Hepatocyte (in vitro differentiated cells): ENCODE data around the gene MT1M. TPM values are rescaled to one million over a fixed set of nuclear protein-coding genes. Genes with fewer than 3 reads are reported as not detected.
"Not testable (repeated sequence)": the region's sequence is repeated elsewhere in the genome, so short reads cannot be mapped to it uniquely, and the experiment has no call there.

Source experiments
- DNase-seq: peaks from one replicate; pipeline ENCODE4 v3.0.0-alpha.2; 2016; ENCODE audit warnings: low spot score
- H2AFZ ChIP-seq: fragments of 200-600 bp; sonication (generic); 2 replicates; pipeline ENCODE4 v1.6.0; 2016; ENCODE audit warnings: antibody characterized with exemption, mild to moderate bottlenecking
- H3K27ac ChIP-seq: fragments of 200-600 bp; sonication (generic); 2 replicates; pipeline ENCODE4 v1.5.1; 2016; ENCODE audit warnings: mild to moderate bottlenecking
- H3K27me3 ChIP-seq: fragments of 200-600 bp; sonication (generic); 2 replicates; pipeline ENCODE4 v1.6.1; 2016
- H3K36me3 ChIP-seq: fragments of 200-600 bp; sonication (generic); replicated peaks from 2 replicates; pipeline ENCODE4 v1.5.1; 2016; ENCODE audit warnings: low read depth; ENCODE audit not compliant: insufficient read depth
- H3K4me1 ChIP-seq: fragments of 200-600 bp; sonication (generic); 2 replicates; pipeline ENCODE4 v1.5.1; 2016; ENCODE audit warnings: mild to moderate bottlenecking, moderate library complexity; ENCODE audit not compliant: insufficient read depth
- H3K4me2 ChIP-seq: fragments of 200-600 bp; sonication (generic); 2 replicates; pipeline ENCODE4 v1.6.0; 2016
- H3K4me3 ChIP-seq: fragments of 200-600 bp; sonication (generic); 2 replicates; pipeline ENCODE4 v1.5.1; 2016; ENCODE audit warnings: mild to moderate bottlenecking
- H3K79me2 ChIP-seq: fragments of 200-600 bp; sonication (generic); 2 replicates; pipeline ENCODE4 v1.6.0; 2017; ENCODE audit warnings: mild to moderate bottlenecking
- H3K9me2 ChIP-seq: fragments of 200-600 bp; sonication (generic); replicated peaks from 2 replicates; pipeline ENCODE4 v1.6.0; 2017; ENCODE audit warnings: mild to moderate bottlenecking; ENCODE audit not compliant: insufficient read depth
- H3K9me3 ChIP-seq: fragments of 200-600 bp; sonication (generic); 2 replicates; pipeline ENCODE4 v1.5.1; 2016; ENCODE audit warnings: low read depth, mild to moderate bottlenecking
- H4K20me1 ChIP-seq: fragments of 200-600 bp; sonication (generic); 2 replicates; pipeline ENCODE4 v1.6.0; 2016; ENCODE audit warnings: mild to moderate bottlenecking; ENCODE audit not compliant: insufficient read depth, poor library complexity, severe bottlenecking
- EZH2 ChIP-seq: fragments of 200-600 bp; sonication (generic); IDR thresholded peaks from 2 replicates; pipeline ENCODE4 v1.6.1; 2016; ENCODE audit warnings: antibody characterized with exemption, mild to moderate bottlenecking, borderline replicate concordance
- EZH2phosphoT487 ChIP-seq: fragments of 200-600 bp; sonication (generic); IDR thresholded peaks from one replicate; pipeline ENCODE4 v1.6.1; 2018; ENCODE audit warnings: antibody characterized with exemption, mild to moderate bottlenecking, low read depth, moderate library complexity; ENCODE audit not compliant: unreplicated experiment, severe bottlenecking
- WGBS: methylation state at CpG from one replicate; pipeline ENCODE4 v1.1.6; 2016; ENCODE audit warnings: low lambda C conversion rate; ENCODE audit errors: missing lambda C conversion rate; 5-methylcytosine and 5-hydroxymethylcytosine counted together
- polyA plus RNA-seq: library from polyadenylated mRNA; unstranded; fragments of >200 nt; fragmentation: Nextera tagmentation; extraction: Ambion mirVana; gene quantifications from 2 replicates; pipeline ENCODE4 v1.2.1, GENCODE V29; 2016
- total RNA-seq: library from RNA; depleted of rRNA; stranded (reverse); fragments of >200 nt; gene quantifications from 2 replicates; pipeline ENCODE4 v1.2.3, GENCODE V29; 2014
- TF ChIP-seq, protein P1 (sequence below): fragments of 200-600 bp; sonication (generic); IDR thresholded peaks from 2 replicates; pipeline ENCODE4 v1.5.1; 2016; ENCODE audit warnings: antibody characterized with exemption, mild to moderate bottlenecking; ENCODE audit not compliant: poor library complexity

Gene MT1M
- total and polyA plus RNA-seq, 2 experiments from 2014 or later, result 0.60 TPM; not detected in 1

DNA sequence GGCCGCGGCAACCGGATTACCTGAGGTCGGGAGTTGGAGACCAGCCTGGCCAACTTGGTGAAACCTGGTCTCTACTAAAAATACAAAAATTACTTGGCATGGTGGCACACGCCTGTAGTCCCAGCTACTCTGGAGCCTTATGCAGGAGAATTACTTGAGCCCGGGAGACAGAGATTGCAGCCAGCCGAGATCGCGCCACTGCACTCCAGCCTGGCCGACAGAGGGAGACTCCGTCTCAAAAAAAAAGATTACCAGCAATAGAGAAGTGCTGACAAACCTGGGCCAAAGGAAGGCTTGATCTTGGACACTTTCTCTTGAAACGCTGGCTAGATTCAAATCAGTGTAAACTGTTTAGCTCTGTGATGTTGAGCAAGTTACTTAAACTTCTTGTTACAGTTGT, 41.5 kb downstream of the MT1M start:
- Histone ChIP-seq H3K27me3 (peaks cover 88% of the 10 kb centered on the region), H3K4me2 (no peak overlapping the region), H3K4me1 (no peaks in the 10 kb centered on the region), H2AFZ (no peak overlapping the region), H3K9me3 (no peaks in the 10 kb centered on the region), H3K79me2 (no peaks in the 10 kb centered on the region), H3K27ac (no peak overlapping the region), H3K36me3 (no peaks in the 10 kb centered on the region), H3K9me2 (no peaks in the 10 kb centered on the region), H3K4me3 (no peak overlapping the region), H4K20me1 (no peaks in the 10 kb centered on the region)
- WGBS, result 38% methylated on average over 12 of the region's 12 CpGs
- DNase-seq, result no peak
- TF ChIP-seq EZH2phosphoT487, result no peak
- TF ChIP-seq EZH2, result no peak
- TF ChIP-seq, protein P1, sequence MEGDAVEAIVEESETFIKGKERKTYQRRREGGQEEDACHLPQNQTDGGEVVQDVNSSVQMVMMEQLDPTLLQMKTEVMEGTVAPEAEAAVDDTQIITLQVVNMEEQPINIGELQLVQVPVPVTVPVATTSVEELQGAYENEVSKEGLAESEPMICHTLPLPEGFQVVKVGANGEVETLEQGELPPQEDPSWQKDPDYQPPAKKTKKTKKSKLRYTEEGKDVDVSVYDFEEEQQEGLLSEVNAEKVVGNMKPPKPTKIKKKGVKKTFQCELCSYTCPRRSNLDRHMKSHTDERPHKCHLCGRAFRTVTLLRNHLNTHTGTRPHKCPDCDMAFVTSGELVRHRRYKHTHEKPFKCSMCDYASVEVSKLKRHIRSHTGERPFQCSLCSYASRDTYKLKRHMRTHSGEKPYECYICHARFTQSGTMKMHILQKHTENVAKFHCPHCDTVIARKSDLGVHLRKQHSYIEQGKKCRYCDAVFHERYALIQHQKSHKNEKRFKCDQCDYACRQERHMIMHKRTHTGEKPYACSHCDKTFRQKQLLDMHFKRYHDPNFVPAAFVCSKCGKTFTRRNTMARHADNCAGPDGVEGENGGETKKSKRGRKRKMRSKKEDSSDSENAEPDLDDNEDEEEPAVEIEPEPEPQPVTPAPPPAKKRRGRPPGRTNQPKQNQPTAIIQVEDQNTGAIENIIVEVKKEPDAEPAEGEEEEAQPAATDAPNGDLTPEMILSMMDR, result peak; percentile 53

DNA sequence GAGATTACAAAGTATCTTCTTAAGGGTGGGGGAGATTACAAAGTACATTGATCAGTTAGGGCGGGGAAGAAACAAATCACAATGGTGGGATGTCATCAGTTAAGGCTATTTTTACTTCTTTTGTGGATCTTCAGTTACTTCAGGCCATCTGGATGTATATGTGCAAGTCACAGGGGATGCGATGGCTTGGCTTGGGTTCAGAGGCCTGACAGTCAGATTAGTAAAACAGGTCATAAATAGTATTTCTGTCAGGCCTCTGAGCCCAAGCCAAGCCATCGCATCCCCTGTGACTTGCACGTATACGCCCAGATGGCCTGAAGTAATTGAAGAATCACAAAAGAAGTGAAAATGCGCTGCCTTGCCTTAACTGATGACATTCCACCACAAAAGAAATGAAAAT, 42.1 kb downstream of the MT1M start:
- not testable (repeated sequence) for H3K4me2 ChIP-seq, H3K36me3 ChIP-seq, H3K4me3 ChIP-seq, DNase-seq, H3K27ac ChIP-seq, H2AFZ ChIP-seq, H3K79me2 ChIP-seq, H3K9me2 ChIP-seq, H3K4me1 ChIP-seq, H4K20me1 ChIP-seq, H3K9me3 ChIP-seq
- peaks cover 82% of the 10 kb centered on the region for H3K27me3 ChIP-seq
- WGBS, result 76% methylated on average over 6 of the region's 6 CpGs

- WGBS, result 4% methylated on average over 27 of the region's 32 CpGs
- Histone ChIP-seq H3K4me3 (no peak overlapping the region), H4K20me1 (no peaks in the 10 kb centered on the region), H3K4me2 (peak overlapping the region; percentile 68), H3K36me3 (no peaks in the 10 kb centered on the region), H3K9me3 (no peaks in the 10 kb centered on the region), H3K27ac (no peak overlapping the region), H2AFZ (no peak overlapping the region), H3K79me2 (no peaks in the 10 kb centered on the region), H3K4me1 (no peaks in the 10 kb centered on the region), H3K27me3 (peaks cover 70% of the 10 kb centered on the region), H3K9me2 (no peaks in the 10 kb centered on the region)
- TF ChIP-seq EZH2, result no peak
- no peak for TF ChIP-seq EZH2phosphoT487
- TF ChIP-seq, protein P1, result no peak
- no peak for DNase-seq
Measured at GRCh38 chr16:56675685-56676210, 43.3 kb downstream of the MT1M start.

DNA sequence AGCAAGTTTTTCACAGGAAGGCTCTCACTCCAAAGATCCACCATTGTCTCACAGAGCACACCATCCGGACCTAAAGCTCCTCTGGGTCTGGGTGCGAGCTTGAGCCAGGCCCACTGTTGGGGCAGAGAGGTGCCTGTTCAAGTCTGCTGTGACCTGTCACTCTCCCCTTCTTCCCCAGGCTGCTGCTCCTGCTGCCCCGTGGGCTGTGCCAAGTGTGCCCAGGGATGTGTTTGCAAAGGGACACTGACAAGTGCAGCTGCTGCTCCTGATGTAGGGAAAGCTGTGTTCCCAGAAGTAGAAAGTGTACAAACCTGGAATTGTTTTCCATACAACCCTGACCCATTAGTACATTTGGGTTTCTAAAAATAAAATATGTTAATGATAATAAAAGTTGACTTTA, 45.0 kb downstream of the MT1M start:
- 81% methylated on average over 3 of the region's 3 CpGs for WGBS
- Histone ChIP-seq H3K27me3 (peaks cover 53% of the 10 kb centered on the region), H3K9me3 (no peaks in the 10 kb centered on the region)

More for the DNA sequence above, 45.0 kb downstream of the MT1M start:
- Histone ChIP-seq H3K27ac (no peak overlapping the region), H3K4me1 (peaks cover under 1% of the 10 kb centered on the region), H3K36me3 (no peaks in the 10 kb centered on the region), H2AFZ (no peak overlapping the region), H3K9me2 (no peaks in the 10 kb centered on the region), H3K79me2 (no peaks in the 10 kb centered on the region), H4K20me1 (no peaks in the 10 kb centered on the region), H3K4me2 (no peak overlapping the region), H3K4me3 (no peak overlapping the region)
- TF ChIP-seq EZH2phosphoT487 (no peak), EZH2 (no peak)
- TF ChIP-seq, protein P1, result no peak
- no peak for DNase-seq
